Measurements from ENCODE around the gene UBALD1.

The UBALD1 gene

DNA sequence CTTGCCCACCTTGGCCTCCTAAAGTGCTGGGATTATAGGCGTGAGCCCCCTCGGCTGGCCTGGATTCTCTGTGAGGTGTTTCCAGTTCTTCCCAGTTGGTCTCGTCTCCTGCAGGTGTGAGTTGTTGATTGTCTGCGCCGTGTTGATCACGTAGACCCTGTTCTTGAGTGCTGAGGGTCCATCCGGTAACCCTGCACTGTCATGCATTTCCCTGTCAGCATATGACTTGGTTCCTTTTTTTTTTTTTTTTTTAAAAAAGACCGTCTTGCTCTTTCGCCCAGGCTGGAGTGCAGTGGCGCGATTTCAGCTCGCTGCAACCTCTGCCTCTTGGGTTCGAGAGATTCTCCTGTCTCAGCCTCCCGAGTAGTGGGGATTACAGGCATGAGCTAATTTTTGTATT, 27.2 kb upstream of the UBALD1 start:
- no peak for DNase-seq

DNA sequence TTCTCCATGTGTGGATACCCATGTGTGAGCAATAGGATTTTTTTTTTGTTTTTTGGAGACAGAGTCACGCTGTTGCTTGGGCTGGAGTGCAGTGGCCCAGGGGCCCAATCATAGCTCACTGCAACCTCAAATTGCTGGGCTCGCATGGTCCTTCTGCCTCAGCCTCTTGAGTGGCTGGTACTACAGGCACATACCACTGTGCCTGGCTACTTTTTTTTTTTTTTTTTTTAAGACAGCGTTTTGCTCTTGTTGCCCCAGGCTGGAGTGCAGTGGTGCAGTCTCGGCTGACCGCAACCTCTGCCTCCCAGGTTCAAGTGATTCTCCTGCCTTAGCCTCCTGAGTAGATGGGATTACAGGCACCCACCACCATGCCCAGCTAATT, 26.6 kb upstream of the UBALD1 start:
- DNase-seq: no peak

DNA sequence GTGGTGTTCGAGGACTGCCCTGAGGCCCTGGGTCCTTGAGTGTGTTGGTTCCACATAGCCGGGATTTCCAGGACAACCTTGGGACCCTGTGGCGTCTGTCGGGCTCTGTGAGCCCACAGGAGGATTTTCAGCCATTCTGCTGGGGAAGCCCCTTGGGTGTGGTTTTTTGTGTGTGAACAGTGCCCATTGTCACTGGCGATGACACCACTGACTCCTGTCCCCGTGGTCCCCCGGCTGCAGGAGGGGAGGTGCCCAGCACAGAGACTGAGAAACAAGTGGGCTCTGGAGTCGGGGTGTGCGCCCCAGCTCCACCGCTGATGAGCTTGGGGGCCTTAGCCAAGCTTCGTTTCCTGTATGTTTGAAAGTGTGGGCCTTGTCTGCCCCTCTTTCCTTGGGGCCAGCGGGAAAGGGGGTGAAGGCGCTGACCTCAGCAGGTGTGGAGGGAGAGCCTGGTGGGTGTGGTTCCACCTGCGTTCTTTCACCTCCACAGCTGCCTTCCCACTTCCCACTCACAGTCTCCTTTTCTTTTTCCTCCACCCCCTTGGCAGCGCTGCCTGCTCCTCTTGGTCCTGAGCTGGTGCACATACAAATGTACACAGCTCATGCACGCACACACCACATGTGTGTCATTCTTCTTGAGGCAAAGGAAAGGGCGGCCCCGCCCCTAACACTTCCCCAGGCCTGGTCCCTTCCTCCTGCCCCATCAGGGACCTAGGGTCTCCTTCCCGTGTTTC, 26.1 kb upstream of the UBALD1 start:
- DNase-seq: no peak

DNA sequence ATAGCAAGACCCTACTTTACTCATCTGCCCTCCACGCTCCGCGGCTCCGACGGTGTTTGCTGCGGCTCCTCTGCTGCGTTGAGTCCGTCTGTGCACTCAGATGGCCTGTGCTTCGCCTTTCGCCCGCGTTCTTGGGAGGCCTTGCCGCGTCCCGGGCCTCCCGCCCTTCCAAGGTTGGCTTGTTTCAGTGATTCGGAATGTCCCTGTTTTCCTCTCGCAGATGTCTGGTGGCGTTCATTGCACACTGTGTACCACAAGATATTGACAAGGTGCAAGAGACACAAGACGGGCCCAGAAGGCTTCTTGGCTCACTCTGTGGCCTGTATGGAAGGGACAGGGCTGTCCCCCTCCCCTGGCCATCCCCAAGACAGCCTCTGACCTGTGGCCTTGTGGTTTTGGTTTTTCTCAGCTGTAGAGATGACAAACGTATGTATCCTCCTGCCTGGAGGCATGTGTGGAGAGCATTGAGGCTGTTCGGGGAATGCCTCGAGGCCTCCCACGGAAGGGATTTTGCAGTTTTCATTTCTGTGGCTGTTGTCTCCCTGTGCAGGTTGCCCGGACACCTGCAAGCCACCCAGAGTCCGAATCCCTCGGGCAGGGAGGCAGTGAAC, 25.3 kb upstream of the UBALD1 start:
- DNase-seq: no peak

DNA sequence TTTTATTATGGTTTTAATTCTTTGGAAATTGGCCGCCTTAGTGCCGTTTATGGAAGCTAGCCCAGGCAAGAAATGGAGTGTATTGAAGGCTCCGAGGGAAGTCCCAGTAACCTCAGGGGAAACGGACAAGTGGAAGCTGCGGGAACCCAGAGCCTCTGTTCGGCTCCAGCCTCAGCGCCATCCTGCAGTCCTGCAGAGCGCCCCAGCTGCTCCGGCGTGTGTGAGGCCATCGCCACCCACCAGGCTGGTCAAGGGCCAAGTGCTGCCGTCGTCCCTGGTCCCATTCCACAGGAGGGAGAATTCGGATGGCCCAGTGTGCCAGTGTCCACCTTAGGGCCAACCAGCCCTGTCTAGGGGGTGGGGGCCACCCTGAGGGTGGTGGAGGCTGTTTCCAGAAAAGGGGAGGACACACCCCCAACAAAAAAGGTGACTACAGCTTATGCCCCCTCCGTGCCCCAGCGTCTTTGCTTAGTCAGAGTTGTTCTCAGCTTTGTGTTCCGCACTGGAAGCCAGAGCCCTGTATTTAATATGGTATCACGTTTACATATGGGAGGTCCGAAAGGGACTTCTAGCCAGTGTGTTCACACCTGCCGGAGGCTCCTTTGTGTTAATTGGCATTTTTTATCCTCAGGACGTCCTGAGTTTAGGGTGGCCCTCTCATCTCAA, 22.9 kb upstream of the UBALD1 start:
- DNase-seq: no peak

DNA sequence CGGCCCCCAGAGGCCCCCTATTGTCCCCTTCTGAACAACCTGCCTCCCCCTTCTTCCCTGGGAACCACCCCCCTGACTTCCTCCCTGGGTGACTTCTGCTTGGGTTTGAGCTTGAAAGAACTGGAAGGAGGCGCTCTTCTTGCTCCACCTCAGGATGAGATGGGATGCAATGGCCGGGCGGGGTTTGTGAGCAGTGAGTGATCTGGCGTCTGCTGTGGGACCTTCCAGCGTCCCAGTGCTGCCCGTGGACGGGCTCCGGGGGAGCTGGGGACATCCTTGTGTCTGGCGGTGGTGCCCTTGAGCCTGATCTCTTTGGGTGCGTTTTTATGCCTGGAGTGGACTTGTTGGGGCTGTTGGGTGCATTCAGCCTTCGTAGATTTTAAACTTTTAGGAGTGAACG, 21.5 kb upstream of the UBALD1 start:
- DNase-seq: no peak

DNA sequence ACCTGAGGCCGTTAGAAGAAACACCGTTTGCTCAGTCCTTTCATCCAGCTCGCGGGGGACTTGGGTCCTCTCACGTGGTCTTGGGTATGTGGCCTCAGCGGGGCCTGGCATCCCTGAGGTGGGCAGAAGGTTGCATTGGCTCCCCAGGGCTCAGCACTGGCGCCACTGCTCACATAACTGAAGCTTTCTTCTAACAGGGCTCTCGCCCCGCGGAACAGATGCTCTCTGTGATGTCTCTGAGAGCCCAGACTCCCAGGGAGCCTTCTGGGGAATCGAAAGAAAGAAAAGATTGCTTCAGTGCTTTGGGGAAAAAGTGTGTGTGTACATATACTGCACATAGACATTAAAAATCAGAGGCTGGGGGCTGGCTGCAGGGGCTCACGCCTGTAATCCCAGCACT, 20.1 kb upstream of the UBALD1 start:
- no peak for DNase-seq

DNA sequence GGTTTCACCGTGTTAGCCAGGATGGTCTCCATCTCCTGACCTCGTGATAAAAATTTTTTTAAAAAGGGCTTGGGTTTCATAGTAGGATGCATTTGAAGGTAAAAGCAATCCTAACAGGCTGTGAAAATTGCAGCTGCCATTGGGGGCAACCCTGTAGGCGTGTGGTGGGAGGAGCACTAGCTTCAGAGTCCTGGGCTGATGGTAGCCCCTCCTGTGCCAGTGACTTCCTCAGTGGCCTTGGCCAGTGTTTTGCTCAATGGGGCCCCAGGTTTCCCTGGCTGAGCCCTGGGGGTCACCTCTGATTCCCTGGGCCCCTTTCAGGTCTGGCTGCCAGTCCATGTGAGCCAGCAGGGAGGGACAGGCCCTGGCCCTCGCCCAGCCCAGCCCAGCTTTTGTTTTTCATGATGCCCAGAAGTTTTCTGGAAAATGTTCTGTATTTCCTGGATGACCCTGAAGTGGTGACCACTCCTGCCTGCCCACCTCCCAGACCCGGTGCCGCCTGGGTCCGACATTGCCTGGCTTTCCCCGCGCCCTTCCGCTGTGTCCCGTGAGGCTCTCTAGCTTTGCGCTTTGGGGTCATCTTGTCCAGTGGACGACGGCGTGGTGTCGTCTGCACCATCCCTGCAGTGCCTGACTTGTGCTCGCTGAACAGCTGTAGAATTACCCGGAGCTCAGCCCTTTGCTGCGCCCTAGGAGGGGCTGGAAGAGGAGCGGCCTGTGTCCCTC, 19.4 kb upstream of the UBALD1 start:
- no peak for DNase-seq

DNA sequence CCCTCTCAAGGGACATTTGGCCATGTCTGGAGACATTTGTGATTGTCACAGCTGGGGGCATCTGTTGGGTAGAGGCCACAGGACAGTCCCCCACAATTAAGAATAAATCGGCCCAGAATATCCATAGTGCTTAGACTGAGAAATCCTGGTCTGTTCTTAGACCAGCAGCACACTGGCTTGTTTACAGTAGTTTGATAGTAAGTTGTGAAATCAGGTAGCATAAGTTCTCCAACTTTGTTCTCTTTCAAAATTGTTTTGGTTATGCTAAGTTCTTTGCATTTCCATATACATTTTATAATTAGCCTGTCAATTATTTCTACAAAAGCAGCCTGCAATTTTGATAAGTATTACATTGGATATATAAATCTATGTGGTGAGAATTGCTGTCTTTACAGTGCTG, 16.8 kb upstream of the UBALD1 start:
- no peak for DNase-seq

DNA sequence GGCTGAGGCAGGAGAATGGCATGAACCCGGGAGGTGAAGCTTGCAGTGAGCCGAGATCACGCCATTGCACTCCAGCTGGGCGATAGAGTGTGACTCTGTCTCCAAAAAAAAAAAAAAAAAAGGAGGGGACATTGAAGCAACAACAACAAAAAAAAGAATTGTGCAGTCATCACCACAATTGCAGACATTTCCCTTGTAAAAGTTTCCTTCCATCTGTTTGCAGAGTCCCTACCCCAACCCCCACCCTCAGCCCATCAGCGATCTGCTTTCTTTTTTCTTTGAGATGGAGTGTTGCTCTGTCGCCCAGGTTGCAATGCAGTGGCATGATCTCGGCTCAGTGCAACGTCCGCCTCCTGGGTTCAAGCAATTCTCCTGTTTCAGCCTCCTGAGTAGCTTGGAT, 13.6 kb upstream of the UBALD1 start:
- DNase-seq: no peak

DNA sequence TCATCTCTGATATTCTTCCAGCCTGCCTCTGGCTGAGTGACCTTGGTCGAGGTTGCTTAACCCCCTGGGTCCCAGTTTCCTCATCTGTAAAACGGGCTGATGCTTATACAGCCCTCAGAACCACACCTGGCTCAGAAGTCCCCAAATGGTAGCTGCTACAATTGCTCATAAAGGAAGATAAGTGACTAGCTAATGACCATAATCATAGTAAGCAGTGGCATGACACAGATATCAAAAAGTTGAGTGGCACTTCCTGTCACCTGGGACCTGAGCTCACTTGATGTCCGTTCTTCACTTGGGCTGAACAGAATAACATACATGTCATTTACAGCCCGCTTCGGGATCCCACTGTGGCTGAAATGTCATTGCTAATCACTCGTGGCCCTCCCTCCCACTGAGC, 11.7 kb upstream of the UBALD1 start:
- DNase-seq: no peak

DNA sequence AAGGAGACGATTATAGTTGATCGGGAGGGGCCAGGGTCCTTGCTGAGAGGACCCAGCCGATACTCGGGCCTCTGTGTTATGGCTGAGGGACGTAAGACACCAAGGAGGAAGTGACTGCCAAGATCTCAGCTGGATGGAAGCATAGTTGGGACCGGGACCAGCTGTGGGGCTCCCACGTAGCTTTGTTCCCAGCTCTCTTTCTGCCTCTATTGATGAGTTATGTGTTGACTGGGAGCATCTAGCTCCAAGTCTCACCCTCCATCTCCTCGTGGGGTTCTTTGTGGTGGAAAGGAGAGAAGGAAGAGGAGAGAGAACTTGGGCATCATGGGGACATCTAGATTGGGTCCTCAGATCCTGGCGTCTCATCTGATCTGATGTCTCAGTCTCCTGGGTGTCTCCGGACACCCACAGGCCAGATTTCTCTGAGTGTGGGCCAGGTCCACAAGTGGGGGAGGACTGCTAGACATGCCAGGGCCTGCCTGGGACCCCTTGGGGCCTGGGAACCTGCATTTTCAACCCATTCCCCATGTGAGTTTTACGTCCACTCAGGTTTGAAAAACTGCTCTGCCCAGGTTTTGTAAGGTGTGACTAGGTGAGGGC, 11.0 kb upstream of the UBALD1 start:
- no peak for DNase-seq

DNA sequence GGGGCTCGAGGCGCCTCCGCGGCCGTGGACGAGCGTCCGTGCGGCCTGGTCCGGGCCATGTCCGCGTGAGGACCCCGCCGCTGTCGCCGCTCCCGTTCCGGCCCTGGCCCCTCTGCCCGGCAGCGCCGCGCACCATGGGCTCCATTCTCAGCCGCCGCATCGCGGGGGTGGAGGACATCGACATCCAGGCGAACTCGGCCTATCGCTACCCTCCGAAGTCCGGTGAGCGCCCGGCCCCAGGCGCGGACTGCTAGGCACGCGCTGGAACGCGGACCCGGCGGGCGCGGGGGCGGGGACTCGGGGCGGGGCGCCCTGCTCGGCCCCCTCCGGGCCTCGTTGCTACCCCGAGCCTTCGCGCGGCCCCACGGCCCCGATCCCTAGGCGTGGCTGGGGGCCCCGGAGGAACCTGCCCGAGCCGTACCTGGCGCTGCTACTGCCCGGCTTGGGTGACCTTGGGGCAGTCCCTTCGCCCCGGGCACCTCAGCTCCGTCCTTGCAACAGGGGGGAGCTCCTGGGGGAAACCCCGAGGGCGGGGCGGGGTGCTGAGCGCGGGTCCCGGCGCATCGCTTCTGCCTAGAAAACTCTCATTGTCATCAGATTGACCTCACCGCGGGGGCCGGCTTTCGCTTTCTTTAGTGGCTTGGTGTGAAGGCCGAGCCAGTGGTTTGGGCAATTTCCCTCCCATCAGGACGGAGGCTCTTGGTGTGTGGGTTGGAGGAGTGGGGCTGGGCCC, 10.3 kb upstream of the UBALD1 start:
- peak; percentile 90 for DNase-seq

DNA sequence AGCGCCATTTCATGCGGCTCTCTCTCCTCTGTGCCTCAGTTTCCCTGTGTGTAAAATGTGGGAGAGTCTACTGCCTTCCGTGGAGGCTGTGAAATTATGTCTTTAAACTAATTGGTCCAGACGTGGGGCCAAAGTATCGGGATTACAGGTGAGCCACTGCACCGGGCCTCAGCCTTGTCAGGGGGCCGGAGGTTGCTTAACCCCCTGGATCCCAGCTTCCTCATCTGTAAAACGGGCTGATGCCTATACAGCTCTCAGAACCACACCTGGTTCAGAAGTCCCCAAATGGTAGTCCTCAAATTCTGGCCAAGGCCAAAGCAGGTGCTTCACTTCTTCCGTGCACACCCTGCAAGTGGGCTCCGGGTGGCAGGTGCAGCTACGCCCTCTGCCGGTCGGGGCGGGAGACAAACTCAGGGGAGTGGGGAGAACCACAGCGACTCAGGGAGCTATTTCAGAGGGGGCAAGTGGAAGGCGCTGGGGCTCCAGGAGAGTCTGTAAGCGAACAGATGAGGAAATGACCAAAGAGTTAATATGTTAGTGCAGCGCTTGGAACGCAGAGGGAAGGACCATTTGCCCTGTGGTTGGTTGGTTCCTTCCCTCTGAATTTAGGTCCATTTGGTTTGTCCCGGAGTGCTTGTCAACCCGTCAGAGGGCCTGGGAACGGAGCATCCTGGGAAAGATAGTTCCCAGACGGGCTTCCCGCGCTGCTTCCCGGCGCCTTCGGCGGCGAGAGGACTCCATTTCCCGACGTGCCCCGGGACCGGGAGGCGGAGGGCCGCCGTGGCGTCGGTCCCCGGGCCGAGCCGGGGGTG, 9.5 kb upstream of the UBALD1 start, which contains the start of gene MGRN1:
TSS of gene MGRN1 (plus strand) at position 812 of the 812 bp plus-strand sequence. CDS start 135 bp downstream, outside the sequence.
- peak; percentile 95 for DNase-seq

DNA sequence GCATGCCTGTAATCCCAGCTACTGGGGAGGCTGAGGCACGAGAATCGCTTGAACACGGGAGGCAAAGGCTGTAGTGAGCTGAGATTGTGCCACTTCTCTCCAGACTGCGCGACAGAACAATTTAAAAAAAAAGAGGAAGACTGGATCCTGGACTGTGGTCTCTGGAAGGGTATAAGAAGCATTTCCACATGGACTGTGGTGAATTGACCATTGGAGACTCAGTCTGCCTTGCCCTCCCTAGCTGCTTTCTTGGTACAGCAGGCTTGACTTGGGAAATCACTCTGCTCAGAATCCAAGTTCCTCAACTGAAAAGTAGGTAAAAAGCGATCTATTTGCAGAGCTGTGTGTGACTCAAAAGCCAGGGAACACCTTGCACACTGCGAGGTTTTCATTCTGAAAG, 8.9 kb upstream of the UBALD1 start:
- no peak for DNase-seq

DNA sequence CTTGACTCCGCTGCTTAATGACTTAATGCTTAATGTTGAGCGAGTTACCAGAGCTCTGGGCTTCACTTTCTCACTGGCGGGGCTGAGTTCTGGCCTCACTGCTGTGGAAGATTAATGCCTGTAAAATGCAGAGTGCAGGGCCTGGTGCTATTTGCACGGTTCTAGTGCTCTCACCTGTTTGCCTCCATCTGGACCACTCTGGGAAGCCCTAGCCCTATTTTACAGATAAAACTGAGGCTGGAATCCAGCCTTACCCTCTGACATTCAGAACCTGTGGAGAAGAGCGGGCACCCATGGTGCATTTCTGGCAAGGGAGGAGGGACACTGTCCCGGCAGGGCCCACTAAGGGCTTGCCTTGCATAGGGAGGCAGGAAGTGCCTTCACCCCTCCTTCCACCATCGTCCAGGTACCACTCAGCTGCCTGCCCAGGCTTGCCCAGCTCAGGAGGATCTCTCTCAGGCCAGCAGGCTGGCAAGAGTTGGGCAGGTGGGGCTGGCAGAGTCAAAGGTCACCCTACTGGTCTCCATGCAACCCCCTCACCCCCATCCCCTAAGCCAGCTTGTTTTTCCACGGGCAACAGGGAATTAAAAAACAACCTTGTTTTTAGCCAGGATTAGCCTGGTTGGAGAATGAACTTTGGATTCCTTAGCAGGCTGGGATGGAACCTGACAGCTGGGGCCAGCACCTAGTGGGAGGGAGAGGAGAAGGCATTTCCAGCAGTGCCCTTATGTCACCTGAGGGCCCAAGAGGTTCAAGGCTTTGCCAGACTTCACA, 4.1 kb upstream of the UBALD1 start:
- DNase-seq: no peak

DNA sequence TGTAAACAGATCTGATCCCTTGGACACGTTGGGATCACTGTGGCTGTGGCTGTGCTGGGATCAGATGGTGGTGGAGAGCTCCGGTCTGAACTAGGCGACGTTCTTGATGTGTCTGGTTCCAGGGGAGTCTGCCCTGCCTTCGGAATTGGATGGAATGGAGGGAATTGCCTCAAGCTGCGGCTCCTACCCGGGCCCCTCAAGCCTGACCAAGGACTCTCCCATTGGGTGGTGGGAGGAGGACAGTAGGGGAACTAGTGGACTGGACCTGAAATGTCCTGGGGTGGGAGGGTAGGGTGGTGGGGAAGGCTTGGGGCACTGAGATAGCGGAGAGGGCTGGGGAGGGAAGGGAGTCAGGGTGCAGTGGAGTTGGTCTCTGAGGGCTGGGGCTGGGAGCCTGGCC, 3.2 kb upstream of the UBALD1 start:
- DNase-seq: no peak

DNA sequence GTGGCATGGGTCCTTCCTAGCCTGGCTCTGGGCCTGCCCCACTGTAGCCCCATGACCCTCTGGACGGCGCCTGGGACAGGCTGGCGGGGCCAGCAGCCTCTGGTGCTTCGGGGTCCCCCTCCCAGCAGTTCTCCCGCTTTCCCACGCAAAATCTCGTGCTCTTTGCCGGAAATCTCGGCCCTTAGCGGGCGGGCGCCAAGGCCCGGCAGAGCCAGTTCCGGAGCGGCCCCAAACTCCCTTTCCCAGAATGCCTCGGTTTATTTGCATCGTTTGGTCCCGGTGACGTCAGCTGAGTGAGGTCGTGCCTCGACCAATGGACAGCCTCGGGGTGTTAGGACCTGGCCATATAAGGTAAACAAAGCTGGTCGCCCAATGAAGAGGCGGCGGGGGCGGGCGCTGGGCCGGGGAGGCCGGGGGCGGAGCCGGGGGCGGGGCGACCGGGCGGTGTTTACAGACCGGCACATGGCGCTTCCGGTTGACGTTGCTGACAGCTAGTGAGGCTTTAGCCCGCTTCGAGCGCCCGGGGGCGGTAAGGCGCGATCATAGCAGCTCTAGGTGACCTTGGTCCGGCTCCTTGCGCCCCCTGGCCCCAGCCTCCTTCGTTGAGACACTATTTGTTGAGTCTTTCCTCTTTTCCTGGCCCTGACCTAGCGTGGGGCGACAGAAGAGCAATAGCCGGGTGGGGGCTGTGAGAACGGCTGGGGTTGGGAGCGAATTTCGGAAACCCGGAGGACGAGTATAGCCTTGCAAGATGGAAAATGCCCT, 1.5 kb upstream of the UBALD1 start:
- peak; percentile 98 for DNase-seq

DNA sequence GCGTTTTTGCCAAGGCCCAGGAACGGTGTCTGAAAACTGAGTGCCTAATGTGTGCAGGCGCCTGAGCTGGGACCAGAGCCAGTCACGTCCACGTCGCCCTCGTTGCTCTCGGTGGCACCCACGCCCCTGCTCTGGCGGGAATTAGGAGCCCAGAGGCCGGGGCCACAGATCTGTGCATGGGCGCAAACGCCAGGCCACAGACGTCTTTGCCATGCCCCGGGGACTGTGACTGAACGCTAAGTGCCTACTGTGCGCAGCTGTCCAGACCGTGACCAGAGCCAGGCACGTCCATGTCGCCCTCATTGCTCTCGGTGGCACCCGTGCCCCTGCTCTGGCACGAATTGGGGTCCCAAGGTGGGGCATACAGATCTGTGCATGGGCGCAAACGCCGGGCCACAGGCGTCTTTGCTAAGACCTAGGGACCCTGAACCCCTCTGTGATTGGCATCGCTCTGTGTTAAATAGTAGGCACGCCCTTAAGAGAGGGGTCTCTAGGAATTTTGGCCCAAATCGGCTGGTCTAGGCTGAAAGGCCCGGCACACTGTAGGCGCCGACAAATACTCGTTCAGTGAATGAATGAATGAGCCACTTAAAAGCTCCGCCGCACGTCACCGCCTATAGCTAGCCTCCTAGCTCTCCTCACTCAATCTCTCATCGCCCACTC, 827 bp upstream of the UBALD1 start:
- DNase-seq: peak; percentile 65
